Measurements from ENCODE around the gene SIGLEC12. TPM values are rescaled to one million over a fixed set of nuclear protein-coding genes. Genes with fewer than 3 reads are reported as not detected.
A peak's percentile ranks its signal among the peaks of the same experiment; 100 is the strongest.

SIGLEC12 gene
- total and polyA plus RNA-seq, 9 of the 15 experiments (the other 6 are each of a cell fraction or from before 2014, with no cell fraction given): 0.08 to 1.3 (median 0.54) TPM

DNA sequence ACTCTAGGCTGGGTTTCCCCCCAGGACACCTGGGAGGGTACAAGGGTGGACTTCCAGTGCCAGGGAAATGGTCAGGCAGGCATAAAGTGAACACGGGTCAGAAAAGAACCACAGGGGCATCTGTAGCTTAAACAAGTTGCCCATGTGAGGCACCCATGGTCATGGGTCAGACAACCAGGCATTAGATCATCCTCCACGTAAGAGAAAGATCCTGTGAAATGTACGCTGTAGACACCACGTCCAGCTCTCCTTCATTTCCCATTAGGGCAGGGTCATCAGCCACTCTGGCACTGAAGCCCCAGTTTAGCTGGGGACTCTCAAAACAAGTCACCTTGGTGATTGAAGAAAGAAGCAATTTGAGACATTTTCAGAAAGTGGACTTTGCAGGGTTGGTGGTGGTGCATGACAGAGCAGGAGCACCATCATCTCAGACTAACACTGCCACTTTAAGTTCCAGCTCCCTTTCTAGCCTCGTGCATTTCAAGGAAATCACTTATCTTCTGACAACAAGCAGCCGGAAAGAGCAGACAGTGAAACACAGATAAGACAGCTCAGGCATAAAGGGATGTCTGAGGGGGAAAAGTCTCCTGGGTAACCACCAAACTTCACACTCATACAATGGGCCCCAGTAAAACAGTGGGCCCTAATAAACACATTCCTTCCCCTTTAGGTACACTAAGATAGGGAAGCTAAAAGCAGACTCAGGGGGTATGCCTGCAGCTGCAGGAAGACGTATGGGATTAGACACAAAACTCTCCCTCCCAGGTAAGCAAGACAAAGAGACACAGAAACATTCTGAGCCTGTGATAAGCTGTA, 46.0 kb upstream of the SIGLEC12 start (continued):
- TF ChIP-seq, protein P1, sequence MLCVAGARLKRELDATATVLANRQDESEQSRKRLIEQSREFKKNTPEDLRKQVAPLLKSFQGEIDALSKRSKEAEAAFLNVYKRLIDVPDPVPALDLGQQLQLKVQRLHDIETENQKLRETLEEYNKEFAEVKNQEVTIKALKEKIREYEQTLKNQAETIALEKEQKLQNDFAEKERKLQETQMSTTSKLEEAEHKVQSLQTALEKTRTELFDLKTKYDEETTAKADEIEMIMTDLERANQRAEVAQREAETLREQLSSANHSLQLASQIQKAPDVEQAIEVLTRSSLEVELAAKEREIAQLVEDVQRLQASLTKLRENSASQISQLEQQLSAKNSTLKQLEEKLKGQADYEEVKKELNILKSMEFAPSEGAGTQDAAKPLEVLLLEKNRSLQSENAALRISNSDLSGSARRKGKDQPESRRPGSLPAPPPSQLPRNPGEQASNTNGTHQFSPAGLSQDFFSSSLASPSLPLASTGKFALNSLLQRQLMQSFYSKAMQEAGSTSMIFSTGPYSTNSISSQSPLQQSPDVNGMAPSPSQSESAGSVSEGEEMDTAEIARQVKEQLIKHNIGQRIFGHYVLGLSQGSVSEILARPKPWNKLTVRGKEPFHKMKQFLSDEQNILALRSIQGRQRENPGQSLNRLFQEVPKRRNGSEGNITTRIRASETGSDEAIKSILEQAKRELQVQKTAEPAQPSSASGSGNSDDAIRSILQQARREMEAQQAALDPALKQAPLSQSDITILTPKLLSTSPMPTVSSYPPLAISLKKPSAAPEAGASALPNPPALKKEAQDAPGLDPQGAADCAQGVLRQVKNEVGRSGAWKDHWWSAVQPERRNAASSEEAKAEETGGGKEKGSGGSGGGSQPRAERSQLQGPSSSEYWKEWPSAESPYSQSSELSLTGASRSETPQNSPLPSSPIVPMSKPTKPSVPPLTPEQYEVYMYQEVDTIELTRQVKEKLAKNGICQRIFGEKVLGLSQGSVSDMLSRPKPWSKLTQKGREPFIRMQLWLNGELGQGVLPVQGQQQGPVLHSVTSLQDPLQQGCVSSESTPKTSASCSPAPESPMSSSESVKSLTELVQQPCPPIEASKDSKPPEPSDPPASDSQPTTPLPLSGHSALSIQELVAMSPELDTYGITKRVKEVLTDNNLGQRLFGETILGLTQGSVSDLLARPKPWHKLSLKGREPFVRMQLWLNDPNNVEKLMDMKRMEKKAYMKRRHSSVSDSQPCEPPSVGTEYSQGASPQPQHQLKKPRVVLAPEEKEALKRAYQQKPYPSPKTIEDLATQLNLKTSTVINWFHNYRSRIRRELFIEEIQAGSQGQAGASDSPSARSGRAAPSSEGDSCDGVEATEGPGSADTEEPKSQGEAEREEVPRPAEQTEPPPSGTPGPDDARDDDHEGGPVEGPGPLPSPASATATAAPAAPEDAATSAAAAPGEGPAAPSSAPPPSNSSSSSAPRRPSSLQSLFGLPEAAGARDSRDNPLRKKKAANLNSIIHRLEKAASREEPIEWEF (CRISPR knock-in tag; IDR thresholded peaks at IDR 0.05): no peak; the same call in 1 of the 2 replicates
- TF ChIP-seq, protein P2, sequence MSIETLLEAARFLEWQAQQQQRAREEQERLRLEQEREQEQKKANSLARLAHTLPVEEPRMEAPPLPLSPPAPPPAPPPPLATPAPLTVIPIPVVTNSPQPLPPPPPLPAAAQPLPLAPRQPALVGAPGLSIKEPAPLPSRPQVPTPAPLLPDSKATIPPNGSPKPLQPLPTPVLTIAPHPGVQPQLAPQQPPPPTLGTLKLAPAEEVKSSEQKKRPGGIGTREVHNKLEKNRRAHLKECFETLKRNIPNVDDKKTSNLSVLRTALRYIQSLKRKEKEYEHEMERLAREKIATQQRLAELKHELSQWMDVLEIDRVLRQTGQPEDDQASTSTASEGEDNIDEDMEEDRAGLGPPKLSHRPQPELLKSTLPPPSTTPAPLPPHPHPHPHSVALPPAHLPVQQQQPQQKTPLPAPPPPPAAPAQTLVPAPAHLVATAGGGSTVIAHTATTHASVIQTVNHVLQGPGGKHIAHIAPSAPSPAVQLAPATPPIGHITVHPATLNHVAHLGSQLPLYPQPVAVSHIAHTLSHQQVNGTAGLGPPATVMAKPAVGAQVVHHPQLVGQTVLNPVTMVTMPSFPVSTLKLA (conservative IDR thresholded peaks at IDR 0.05): peak; percentile 88 to 97
- TF ChIP-seq ZNF644 (tag; IDR thresholded peaks at IDR 0.05; ENCODE audit: low read depth) (peak; percentile 67; the same call in 1 of the 2 replicates), ZBTB1 (CRISPR knock-in tag; IDR thresholded peaks at IDR 0.05; ENCODE audit: borderline replicate concordance, low read depth) (no peak), HCFC1 (IDR thresholded peaks at IDR 0.05; ENCODE audit: low read depth, low read length) (no peak), ADNP (tag; IDR thresholded peaks at IDR 0.05) (peak; percentile 11; the same call in 1 of the 2 replicates), PTTG1 (tag; IDR thresholded peaks at IDR 0.05; ENCODE audit: low read depth) (peak; percentile 5; the same call in 1 of the 2 replicates), SMAD1 (IDR thresholded peaks at IDR 0.05; ENCODE audit: low read depth, low read length, partially characterized antibody) (peak; percentile 51), CREB1 (IDR thresholded peaks at IDR 0.05) (peak; percentile 45; the same call in 1 of the 2 replicates), CREB1 (CRISPR knock-in tag; IDR thresholded peaks at IDR 0.05) (no peak)
- TF ChIP-seq, protein P3, sequence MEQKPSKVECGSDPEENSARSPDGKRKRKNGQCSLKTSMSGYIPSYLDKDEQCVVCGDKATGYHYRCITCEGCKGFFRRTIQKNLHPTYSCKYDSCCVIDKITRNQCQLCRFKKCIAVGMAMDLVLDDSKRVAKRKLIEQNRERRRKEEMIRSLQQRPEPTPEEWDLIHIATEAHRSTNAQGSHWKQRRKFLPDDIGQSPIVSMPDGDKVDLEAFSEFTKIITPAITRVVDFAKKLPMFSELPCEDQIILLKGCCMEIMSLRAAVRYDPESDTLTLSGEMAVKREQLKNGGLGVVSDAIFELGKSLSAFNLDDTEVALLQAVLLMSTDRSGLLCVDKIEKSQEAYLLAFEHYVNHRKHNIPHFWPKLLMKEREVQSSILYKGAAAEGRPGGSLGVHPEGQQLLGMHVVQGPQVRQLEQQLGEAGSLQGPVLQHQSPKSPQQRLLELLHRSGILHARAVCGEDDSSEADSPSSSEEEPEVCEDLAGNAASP (IDR thresholded peaks at IDR 0.05): no peak
- TF ChIP-seq, protein P4, sequence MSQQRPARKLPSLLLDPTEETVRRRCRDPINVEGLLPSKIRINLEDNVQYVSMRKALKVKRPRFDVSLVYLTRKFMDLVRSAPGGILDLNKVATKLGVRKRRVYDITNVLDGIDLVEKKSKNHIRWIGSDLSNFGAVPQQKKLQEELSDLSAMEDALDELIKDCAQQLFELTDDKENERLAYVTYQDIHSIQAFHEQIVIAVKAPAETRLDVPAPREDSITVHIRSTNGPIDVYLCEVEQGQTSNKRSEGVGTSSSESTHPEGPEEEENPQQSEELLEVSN (IDR thresholded peaks at IDR 0.05; ENCODE audit: borderline replicate concordance in 1 of 2, extremely low read depth in 1 of 2, insufficient read depth in 1 of 2, insufficient read length in 1 of 2, low read depth in 1 of 2, low read length in 1 of 2, poor library complexity in 1 of 2, severe bottlenecking in 1 of 2): peak; percentile 41 to 45
- TF ChIP-seq, protein P5, sequence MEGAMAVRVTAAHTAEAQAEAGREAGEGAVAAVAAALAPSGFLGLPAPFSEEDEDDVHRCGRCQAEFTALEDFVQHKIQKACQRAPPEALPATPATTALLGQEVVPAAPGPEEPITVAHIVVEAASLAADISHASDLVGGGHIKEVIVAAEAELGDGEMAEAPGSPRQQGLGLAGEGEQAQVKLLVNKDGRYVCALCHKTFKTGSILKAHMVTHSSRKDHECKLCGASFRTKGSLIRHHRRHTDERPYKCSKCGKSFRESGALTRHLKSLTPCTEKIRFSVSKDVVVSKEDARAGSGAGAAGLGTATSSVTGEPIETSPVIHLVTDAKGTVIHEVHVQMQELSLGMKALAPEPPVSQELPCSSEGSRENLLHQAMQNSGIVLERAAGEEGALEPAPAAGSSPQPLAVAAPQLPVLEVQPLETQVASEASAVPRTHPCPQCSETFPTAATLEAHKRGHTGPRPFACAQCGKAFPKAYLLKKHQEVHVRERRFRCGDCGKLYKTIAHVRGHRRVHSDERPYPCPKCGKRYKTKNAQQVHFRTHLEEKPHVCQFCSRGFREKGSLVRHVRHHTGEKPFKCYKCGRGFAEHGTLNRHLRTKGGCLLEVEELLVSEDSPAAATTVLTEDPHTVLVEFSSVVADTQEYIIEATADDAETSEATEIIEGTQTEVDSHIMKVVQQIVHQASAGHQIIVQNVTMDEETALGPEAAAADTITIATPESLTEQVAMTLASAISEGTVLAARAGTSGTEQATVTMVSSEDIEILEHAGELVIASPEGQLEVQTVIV (CRISPR knock-in tag; IDR thresholded peaks at IDR 0.05; ENCODE audit: borderline replicate concordance): no peak

Data from K562 (cell line).